Ishikawa (cell line): ENCODE measurements around the gene TSC22D4.

Source experiments
- CEBPB ChIP-seq: IDR thresholded peaks from 2 replicates; pipeline ENCODE4 v1.6.1; 2012
- FOXM1 ChIP-seq: IDR thresholded peaks from 2 replicates; pipeline ENCODE4 v1.6.1; 2012; ENCODE audit warnings: low read depth, borderline replicate concordance
- MAX ChIP-seq: IDR thresholded peaks from 2 replicates; pipeline ENCODE4 v1.6.1; 2012
- RAD21 ChIP-seq: IDR thresholded peaks from 2 replicates; pipeline ENCODE4 v1.6.1; 2012; ENCODE audit warnings: low read depth
- USF1 ChIP-seq: IDR thresholded peaks from 2 replicates; pipeline ENCODE4 v1.6.1; 2012
- ZBTB7A ChIP-seq: IDR thresholded peaks from 2 replicates; pipeline ENCODE4 v1.6.1; 2012; ENCODE audit warnings: low read depth

GRCh38 chr7:100432621-100433275, 46.3 kb downstream of the TSC22D4 start:
- TF ChIP-seq FOXM1 (no peak), RAD21 (no peak), ZBTB7A (no peak), CEBPB (no peak), USF1 (no peak), MAX (no peak)
